ENCODE measurements around the gene NRSN2. TPM values are rescaled to one million over a fixed set of nuclear protein-coding genes. Genes with fewer than 3 reads are reported as not detected.

NRSN2 gene
- total and polyA plus RNA-seq, 7 donors = 1.6 to 5.0 (median 3.4) TPM

GRCh38 chr20:312067-312466, 34.8 kb upstream of the NRSN2 start:
- Histone ChIP-seq H3K27ac (no peak overlapping the region), H3K27me3 (ENCODE audit: insufficient read depth in 3 of 3, low read length in 2 of 3) (no peaks in the 10 kb centered on the region), H3K4me1 (no peaks in the 10 kb centered on the region), H3K36me3 (ENCODE audit: insufficient read depth in 1 of 2, low read depth in 1 of 2) (peaks cover 0 to 4% of the 10 kb centered on the region in 2 donors), H3K4me3 (no peak overlapping the region), H3K9me3 (no peaks in the 10 kb centered on the region)
- intact Hi-C loops (cut with DNase I) = no loop called here
- ATAC-seq (no peak), DNase-seq (no peak)
- WGBS, 3 donors = 86 to 91% (median 90%) methylated on average over 8 of the region's 8 CpGs
- no peak for TF ChIP-seq CTCF (IDR thresholded peaks at IDR 0.05)

GRCh38 chr20:312866-313265, 34.0 kb upstream of the NRSN2 start:
- Histone ChIP-seq H3K36me3 (ENCODE audit: insufficient read depth in 1 of 2, low read depth in 1 of 2) (peaks cover 0 to 5% of the 10 kb centered on the region in 2 donors), H3K27me3 (ENCODE audit: insufficient read depth in 3 of 3, low read length in 2 of 3) (no peaks in the 10 kb centered on the region), H3K4me3 (no peak overlapping the region), H3K27ac (no peak overlapping the region), H3K9me3 (no peaks in the 10 kb centered on the region), H3K4me1 (no peaks in the 10 kb centered on the region)
- ATAC-seq (no peak), DNase-seq (no peak)
- intact Hi-C loops (cut with DNase I) = no loop called here
- WGBS, 3 donors = 67 to 85% (median 76%) methylated on average over 1 of the region's 1 CpG
- no peak for TF ChIP-seq CTCF (IDR thresholded peaks at IDR 0.05)

- H3K36me3 ChIP-seq (ENCODE audit: insufficient read depth in 1 of 2, low read depth in 1 of 2) = peaks cover 0 to 9% of the 10 kb centered on the region in 2 donors
- DNase-seq = no peak
- no peak overlapping the region for H3K4me3 ChIP-seq
- no peak for ATAC-seq
- intact Hi-C loops (cut with DNase I) = no loop called here
- no peak overlapping the region for H3K27ac ChIP-seq
- 83 to 90% (median 87%) methylated on average over 5 of the region's 5 CpGs for WGBS, 3 donors
- no peaks in the 10 kb centered on the region for H3K4me1 ChIP-seq
- no peaks in the 10 kb centered on the region for H3K27me3 ChIP-seq (ENCODE audit: insufficient read depth in 3 of 3, low read length in 2 of 3)
- no peak for TF ChIP-seq CTCF (IDR thresholded peaks at IDR 0.05)
- no peaks in the 10 kb centered on the region for H3K9me3 ChIP-seq
Observed at GRCh38 chr20:313402-313801, 33.5 kb upstream of the NRSN2 start.

- DNase-seq (no peak), ATAC-seq (no peak)
- no peaks in the 10 kb centered on the region for H3K9me3 ChIP-seq
- H3K36me3 ChIP-seq (ENCODE audit: insufficient read depth in 1 of 2, low read depth in 1 of 2) = peaks cover 0 to 9% of the 10 kb centered on the region in 2 donors
- H3K4me1 ChIP-seq = no peaks in the 10 kb centered on the region
- intact Hi-C loops (cut with DNase I) = no loop called here
- H3K27me3 ChIP-seq (ENCODE audit: insufficient read depth in 3 of 3, low read length in 2 of 3) = no peaks in the 10 kb centered on the region
- no peak overlapping the region for H3K27ac ChIP-seq
- no peak for TF ChIP-seq CTCF (IDR thresholded peaks at IDR 0.05)
- H3K4me3 ChIP-seq = no peak overlapping the region
Observed at GRCh38 chr20:313948-314347, 33.0 kb upstream of the NRSN2 start.

GRCh38 chr20:316316-317068, 30.4 kb upstream of the NRSN2 start:
- no peaks in the 10 kb centered on the region for H3K27me3 ChIP-seq (ENCODE audit: insufficient read depth in 3 of 3, low read length in 2 of 3)
- no peaks in the 10 kb centered on the region for H3K4me1 ChIP-seq
- DNase-seq = no peak
- intact Hi-C loops (cut with DNase I) = no loop called here
- H3K27ac ChIP-seq = no peak overlapping the region
- 95 to 96% (median 95%) methylated on average over 2 of the region's 2 CpGs for WGBS, 3 donors
- H3K9me3 ChIP-seq = no peaks in the 10 kb centered on the region
- peaks cover 0 to 18% of the 10 kb centered on the region in 2 donors for H3K36me3 ChIP-seq (ENCODE audit: insufficient read depth in 1 of 2, low read depth in 1 of 2)
- TF ChIP-seq CTCF (IDR thresholded peaks at IDR 0.05) = no peak
- no peak overlapping the region for H3K4me3 ChIP-seq
- ATAC-seq = no peak

Data from psoas muscle (tissue), 8 donors.